ENCODE measurements around the gene ITPRIPL2. TPM values are rescaled to one million over a fixed set of nuclear protein-coding genes. Genes with fewer than 3 reads are reported as not detected.
A peak's percentile ranks its signal among the peaks of the same experiment; 100 is the strongest.

Gene ITPRIPL2
- total RNA-seq, 1 donor from 2014 or later, result 29.5 TPM

GRCh38 chr16:19136549-19137196 lies 22.9 kb downstream of the ITPRIPL2 start:
- Mint-ChIP-seq H3K9me3 (no peaks in the 10 kb centered on the region), H3K27ac (peak overlapping the region; percentile 88), H3K4me1 (ENCODE audit: unreplicated experiment) (peaks cover 45% of the 10 kb centered on the region), H3K36me3 (no peaks in the 10 kb centered on the region), H3K27me3 (no peaks in the 10 kb centered on the region), H3K4me3 (peak overlapping the region; percentile 68)
- TF ChIP-seq CTCF (conservative IDR thresholded peaks at IDR 0.05), result no peak
- no peak for DNase-seq (ENCODE audit: extremely low spot score, unreplicated experiment)

- Mint-ChIP-seq H3K27me3 (no peaks in the 10 kb centered on the region), H3K4me1 (ENCODE audit: unreplicated experiment) (peaks cover 45% of the 10 kb centered on the region), H3K36me3 (no peaks in the 10 kb centered on the region), H3K27ac (peak overlapping the region; percentile 88), H3K9me3 (no peaks in the 10 kb centered on the region), H3K4me3 (peak overlapping the region; percentile 48)
- TF ChIP-seq CTCF (conservative IDR thresholded peaks at IDR 0.05), result no peak
- no peak for DNase-seq (ENCODE audit: extremely low spot score, unreplicated experiment)
Measured at GRCh38 chr16:19137201-19138128, 23.7 kb downstream of the ITPRIPL2 start.

GRCh38 chr16:19138601-19139000 lies 24.8 kb downstream of the ITPRIPL2 start:
- H3K9me3 Mint-ChIP-seq, result no peaks in the 10 kb centered on the region
- peak overlapping the region; percentile 89 for H3K27ac Mint-ChIP-seq
- peaks cover 45% of the 10 kb centered on the region for H3K4me1 Mint-ChIP-seq (ENCODE audit: unreplicated experiment)
- no peaks in the 10 kb centered on the region for H3K27me3 Mint-ChIP-seq
- no peak for DNase-seq (ENCODE audit: extremely low spot score, unreplicated experiment)
- no peaks in the 10 kb centered on the region for H3K36me3 Mint-ChIP-seq
- no peak for TF ChIP-seq CTCF (conservative IDR thresholded peaks at IDR 0.05)
- H3K4me3 Mint-ChIP-seq, result peak overlapping the region; percentile 74

GRCh38 chr16:19139436-19140091 lies 25.8 kb downstream of the ITPRIPL2 start:
- H3K4me1 Mint-ChIP-seq (ENCODE audit: unreplicated experiment), result peaks cover 45% of the 10 kb centered on the region
- H3K9me3 Mint-ChIP-seq, result no peaks in the 10 kb centered on the region
- no peak for TF ChIP-seq CTCF (conservative IDR thresholded peaks at IDR 0.05)
- no peaks in the 10 kb centered on the region for H3K36me3 Mint-ChIP-seq
- H3K27me3 Mint-ChIP-seq, result no peaks in the 10 kb centered on the region
- peak overlapping the region; percentile 61 for H3K27ac Mint-ChIP-seq
- H3K4me3 Mint-ChIP-seq, result no peak overlapping the region
- DNase-seq (ENCODE audit: extremely low spot score, unreplicated experiment), result no peak

GRCh38 chr16:19140396-19140795 lies 26.6 kb downstream of the ITPRIPL2 start:
- Mint-ChIP-seq H3K27ac (peak overlapping the region; percentile 29), H3K4me1 (ENCODE audit: unreplicated experiment) (peaks cover 42% of the 10 kb centered on the region), H3K9me3 (no peaks in the 10 kb centered on the region), H3K27me3 (no peaks in the 10 kb centered on the region), H3K36me3 (no peaks in the 10 kb centered on the region), H3K4me3 (no peak overlapping the region)
- no peak for TF ChIP-seq CTCF (conservative IDR thresholded peaks at IDR 0.05)
- no peak for DNase-seq (ENCODE audit: extremely low spot score, unreplicated experiment)
